ENCODE measurements around the gene TLL1.

Gene TLL1

DNA sequence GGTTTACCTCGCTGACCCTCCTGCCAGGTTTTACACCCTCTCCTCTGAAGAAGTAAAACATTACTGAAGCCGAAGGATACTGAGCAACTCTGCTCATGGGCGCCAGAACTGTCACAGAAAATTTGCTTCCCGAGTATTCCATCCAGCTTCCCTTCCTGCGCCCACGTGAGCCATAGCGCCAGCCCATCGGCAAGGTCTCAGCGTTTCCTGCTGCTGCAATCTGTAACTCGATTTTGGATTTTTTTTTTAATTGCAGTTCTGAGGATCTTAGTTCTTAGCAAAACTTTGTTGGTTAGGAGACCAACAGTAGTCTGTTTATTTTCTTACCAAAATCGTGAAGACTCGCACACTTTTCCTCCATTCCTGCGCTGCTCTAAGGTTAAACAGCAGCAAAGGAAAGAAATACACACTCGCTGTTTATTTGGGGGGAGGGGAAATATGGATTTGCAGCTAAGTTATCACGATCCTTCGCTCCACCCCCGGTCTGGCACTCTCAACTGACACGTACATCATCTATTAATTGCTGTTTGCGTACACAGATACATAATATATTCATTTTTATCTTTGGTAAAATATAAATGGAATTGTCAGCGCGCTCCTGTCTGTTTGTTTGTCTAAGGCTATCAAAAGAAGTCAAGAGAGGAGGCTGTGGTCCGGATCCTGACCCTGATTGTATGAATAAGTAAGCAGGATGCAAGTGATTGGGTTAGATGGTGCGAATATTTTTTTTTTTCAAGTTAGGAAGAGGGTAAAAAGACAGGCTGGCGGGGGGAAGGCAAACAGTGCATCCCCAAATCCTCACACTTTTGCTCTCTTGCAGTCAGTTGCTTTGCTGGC, at the start of gene TLL1:
TSS of gene TLL1 (plus strand) at position 777 of the 837 bp plus-strand sequence. CDS start 668 bp downstream, outside the sequence.
- no peak for DNase-seq

DNA sequence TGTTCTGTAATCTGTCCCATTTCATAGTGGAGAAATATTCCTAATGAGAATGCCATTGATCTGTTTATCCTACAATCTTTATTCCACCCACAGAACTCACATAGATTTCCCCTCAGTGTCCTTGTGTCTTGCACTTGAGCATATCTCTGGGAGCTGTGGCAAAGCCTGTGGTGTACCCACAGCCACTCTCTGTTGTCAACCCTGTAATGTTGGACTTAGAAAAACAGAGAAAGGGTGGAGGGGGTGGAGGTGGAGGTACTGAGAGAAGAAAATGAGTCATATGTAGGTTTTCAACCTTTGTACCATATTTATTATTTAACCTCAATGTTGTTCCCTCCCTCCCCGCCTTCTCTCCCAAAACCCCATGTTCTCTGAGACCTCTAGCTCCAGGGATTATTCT, 46.9 kb upstream of the TLL1 start:
- DNase-seq, result no peak

DNA sequence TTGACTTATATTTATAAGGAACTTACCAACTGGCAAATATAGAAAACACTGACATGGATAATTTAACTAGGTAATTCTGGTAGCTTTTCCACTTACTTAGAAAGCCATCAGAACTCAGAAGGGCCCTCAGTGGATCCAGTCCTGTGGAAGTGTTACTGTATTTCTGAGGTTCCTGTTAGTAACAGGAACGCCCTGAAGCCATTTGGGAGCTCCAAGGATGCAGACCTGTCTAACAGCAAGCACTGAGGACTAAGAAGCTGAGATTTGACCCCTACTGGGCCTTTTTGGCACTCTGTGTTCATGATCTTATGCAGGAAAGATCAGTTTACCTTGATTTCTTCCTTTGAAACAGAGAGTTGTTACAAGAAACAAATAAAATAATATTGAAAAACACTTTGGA, 46.0 kb upstream of the TLL1 start:
- no peak for DNase-seq

DNA sequence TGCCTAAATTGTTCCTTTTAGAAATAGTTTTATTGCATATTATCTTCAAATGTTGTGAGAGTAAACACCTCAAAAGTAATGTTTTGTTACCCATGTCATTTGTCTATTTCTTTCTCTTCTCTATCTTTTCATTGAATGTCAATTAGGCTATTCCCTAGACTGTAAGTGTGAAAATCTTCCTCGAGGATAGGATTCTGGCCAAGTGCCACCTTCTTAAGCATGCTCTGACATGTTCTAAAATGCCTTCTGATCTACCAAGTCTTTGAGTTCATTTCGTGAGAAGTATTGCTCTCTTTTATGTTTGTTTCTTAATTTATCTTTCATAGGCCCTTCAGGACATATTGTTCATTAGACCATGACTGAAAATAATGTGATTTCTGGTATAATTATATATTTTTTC, 44.1 kb upstream of the TLL1 start:
- no peak for DNase-seq

DNA sequence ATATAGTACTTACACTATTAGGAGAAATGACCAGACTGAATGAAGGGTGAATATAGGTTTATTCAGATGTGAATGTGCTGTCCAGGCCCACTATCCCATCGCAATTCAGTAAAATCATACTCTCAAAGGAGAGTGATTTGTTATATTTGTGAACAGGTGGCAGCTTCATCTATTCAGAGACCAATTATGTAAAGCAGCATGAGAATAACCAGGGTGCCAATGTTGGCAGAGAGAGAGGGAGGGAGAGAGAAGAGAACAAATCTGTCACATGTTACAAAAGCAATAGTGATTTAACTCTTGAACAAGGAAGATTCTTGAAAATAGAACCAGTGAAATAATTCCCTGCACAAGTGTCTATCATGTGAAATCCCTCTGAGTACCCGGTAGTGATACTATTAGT, 38.9 kb upstream of the TLL1 start:
- DNase-seq, result no peak

DNA sequence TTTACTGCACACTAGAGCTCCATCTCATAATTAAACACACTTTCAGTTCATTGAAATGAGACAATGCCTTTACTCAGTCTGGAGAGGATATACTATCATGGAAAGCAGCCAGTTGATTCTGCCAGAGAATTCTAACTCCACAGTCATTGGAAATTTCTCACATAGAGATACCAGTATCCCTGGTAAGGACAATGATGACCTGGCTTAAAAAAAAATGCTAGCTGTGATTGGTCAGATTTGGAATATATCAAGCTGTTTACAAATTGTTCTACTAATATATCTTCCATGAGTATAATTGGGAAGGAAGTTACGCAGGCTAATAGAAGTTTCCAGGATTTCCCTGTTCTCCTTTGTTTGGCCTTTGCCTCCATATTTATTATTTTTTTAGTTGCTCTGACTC, 34.5 kb upstream of the TLL1 start:
- DNase-seq, result no peak

DNA sequence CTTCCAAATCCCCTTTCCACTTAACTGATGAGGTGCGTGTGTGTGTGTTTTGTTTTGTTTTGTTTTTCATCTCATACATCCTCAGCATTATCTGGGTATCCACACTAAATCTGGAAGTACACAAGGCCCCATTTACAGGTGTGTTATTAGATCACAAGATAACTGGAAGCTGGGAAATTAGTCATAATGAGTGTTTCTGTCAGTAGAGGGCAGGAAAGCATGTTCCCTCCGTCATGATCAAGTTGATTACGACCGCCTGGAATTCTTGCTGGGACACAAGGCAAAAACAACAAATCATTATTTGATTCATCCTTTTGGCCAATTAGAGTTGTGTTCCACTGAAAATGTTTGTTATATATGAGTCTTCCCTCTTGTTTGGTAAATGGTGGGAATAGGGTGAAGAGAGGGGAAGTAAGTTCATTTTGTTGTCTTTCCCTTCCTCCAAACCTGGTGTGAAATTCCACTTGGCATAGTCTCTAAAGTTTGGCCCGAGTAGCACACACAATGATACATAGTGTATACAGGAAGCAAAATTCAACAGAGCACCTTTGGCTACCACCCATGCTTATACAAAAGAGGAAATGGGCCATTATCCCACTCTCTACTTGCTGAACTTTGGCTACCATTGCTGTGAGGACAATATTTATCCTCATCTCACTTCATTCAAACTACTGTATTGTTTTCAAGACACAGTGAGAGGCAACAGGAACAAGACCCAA, 33.3 kb upstream of the TLL1 start:
- no peak for DNase-seq

DNA sequence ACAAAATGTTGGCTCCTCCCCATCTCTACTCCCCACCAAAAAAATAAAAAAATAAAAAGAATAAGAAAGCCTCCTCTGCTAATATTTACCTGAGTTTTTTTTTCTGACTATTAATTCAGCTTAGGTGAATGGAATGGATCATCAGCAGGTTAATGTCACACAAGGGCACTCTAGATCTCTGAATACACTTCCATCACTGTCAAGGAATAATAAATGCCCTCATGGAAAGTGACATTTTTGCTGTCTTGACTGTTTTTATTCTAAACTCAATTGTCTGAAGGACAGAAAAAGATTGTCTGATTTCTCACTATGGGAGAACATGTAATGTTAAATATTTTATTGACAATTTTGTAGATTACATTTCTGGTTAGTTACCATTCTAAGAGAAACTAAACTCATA, 30.4 kb upstream of the TLL1 start:
- DNase-seq, result no peak

- no peak for DNase-seq
Observed at GRCh38 chr4:165844161-165844560, 28.9 kb upstream of the TLL1 start.

DNA sequence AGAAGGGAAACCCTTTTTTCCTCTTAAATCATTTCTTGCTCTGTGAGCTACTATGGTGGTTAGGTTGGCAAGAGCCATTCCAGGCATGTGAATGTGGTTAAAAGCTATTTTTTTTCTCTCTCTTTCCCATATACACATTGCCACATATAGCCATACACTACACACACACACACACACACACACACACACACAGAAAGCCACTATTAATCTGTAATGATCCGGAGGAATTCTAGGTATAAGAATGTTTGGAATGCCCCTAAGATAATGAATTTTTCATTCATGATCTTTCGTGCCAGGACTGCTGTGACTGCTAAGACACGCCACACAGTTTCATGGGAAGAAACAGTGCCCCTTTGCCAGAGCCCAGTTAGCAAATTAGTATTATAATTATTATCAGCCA, 21.8 kb upstream of the TLL1 start:
- no peak for DNase-seq

DNA sequence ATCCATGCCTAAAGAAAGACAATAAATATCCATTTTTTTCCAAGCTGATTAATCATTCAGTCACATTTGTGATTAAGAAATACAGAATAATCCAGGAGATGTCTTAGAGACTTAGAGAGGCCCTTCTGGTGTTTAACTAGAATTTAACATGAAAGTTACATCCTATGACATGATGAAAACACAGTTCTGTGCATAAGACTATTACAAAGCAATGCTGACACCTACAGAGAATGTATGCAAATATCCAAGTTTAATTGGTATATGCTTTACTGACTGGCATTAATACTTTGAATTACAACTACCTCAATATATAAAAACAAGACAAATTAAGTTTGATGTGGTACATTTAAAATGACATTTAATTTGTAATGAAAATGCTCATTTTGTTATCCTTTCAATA, 17.8 kb upstream of the TLL1 start:
- DNase-seq, result no peak

DNA sequence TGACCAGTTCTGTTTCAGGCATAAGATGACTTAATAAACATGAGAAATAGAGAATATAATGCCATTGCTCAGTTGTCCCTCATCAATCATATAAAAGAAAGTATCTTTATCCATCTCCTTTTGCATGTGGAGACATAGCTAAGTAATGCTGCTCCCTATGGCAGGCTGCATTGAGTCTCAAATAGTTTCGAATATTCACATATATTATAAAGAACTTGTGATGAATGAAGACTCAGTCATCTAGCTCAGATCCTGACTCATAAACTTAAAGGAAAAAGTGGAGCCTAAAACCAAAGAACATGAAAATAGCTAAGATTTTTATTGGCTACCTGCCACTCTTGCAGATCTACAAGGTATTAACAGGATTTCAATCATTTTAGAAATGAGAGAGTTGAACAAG, 11.7 kb upstream of the TLL1 start:
- DNase-seq, result no peak

GRCh38 chr4:165864271-165864670, 8.8 kb upstream of the TLL1 start:
- no peak for DNase-seq

GRCh38 chr4:165866019-165866650, 6.9 kb upstream of the TLL1 start:
- DNase-seq, result no peak

- DNase-seq, result no peak
Observed at GRCh38 chr4:165867961-165868360, 5.1 kb upstream of the TLL1 start.

DNA sequence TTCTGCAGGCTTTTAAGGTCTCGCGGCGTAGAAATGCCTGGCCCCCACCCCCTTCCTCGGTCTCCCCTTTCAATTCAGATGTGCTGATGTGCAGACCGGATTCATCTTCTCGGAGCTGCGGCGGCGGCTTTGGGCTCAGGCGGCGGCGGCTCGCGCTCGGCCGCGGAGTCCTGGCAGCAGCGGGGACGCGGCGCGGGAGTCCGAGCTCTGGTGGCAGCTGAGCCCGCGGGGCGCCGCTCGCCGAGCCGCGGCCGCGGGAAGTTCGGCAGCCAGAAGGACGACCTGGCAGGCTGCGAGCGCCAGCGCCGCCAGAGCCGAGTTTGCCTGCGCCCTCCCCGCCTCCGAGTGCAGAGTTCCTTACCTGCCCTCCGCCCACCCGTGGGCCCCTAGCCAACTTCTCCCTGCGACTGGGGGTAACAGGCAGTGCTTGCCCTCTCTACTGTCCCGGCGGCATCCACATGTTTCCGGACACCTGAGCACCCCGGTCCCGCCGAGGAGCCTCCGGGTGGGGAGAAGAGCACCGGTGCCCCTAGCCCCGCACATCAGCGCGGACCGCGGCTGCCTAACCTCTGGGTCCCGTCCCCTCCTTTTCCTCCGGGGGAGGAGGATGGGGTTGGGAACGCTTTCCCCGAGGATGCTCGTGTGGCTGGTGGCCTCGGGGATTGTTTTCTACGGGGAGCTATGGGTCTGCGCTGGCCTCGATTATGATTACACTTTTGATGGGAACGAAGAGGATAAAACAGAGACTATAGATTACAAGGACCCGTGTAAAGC, 448 bp downstream of the TLL1 start:
- no peak for DNase-seq

GRCh38 chr4:165874072-165874790, 1.2 kb downstream of the TLL1 start:
- DNase-seq, result no peak

DNA sequence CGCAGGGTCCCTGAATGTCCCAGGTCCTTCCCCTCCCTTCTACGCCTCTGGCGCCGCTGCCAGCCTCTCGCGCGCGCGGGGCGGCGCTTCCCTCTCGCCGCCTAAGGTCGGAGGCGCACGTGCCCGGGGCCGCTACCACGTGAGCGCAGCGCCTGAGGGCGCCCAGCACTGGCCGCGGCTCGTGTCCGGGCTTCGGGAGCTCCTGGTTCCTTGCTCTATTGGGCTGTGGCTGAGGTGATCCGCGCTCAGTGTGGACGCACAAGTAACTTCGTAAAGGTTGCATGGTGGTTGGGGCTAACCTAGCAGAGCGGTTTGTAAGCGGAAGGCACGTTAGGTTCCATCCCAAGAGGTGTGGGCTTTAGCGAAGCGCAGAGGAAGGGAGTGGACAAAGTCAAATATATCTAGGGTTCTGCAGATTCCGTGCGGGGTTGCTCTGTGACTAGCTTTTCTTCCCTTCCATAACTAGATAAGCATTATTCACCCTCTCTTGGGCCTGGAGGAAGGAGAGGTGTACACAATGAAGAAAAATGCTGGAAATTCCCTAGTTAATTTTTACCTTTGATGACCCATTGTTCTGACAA, 1.8 kb downstream of the TLL1 start:
- no peak for DNase-seq

GRCh38 chr4:165875446-165875845, 2.4 kb downstream of the TLL1 start:
- no peak for DNase-seq

DNA sequence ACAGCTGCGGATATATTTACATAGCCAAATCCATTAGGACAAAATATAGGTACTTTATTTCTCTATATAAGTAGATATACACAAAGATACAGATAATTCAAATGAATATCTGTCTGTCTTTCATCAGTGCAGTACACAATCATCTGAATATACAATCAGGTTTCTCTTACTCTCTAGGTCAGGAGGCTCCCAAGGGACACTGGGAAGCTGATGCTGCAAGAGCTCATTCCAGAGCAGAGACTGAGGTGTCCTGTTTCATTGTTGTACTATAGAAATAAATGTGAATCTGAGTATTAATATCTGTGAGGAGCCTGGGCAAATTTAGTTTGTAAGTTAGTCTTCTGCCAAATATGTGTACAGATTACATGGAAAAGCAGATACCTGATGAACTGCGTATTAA, 4.2 kb downstream of the TLL1 start:
- no peak for DNase-seq

GRCh38 chr4:165879641-165880040, 6.6 kb downstream of the TLL1 start:
- no peak for DNase-seq

- no peak for DNase-seq
Observed at GRCh38 chr4:165894159-165894558, 21.1 kb downstream of the TLL1 start.

Measured in cortex of kidney (tissue), 1 donor.